T-cell (primary cell): Measurements from ENCODE around the gene SLC25A26. TPM values are rescaled to one million over a fixed set of nuclear protein-coding genes. Genes with fewer than 3 reads are reported as not detected.

Experiments used
- ATAC-seq, 4 experiments: fragments of 200-7000 bp in 3 of 4; fragments of 150-1000 bp in 1 of 4; cut with Tn5 transposase; replicated peaks in 1 of 4; 1 replicate in 3 of 4; 2 replicates in 1 of 4; pipeline ENCODE4 v1.10.0; 2021; ENCODE audit warnings: moderate library complexity in 3 of 4, mild to moderate bottlenecking in 2 of 4, moderate number of reproducible peaks in 1 of 4
- CTCF ChIA-PET, 2 donors: fragments of 300-600 bp; sonication (Branson Sonifier 250); formaldehyde crosslinking; loops; one replicate each; lab custom pipeline; 2022; ENCODE audit warnings: antibody characterized with exemption in 2 of 2; lab: Charles Lee
- POLR2A ChIA-PET, 2 donors: fragments of 300-600 bp; sonication (Branson Sonifier 250); formaldehyde crosslinking; loops; one replicate each; lab custom pipeline; 2022; ENCODE audit warnings: antibody characterized with exemption in 2 of 2; lab: Charles Lee
- DNase-seq, 35 experiments: peaks; one replicate each; pipeline versions ENCODE4 v3.0.0 to v3.0.0-alpha.2; 2013 to 2023
- H3K27ac ChIP-seq: one replicate; pipeline ENCODE4 v1.5.1; 2013; ENCODE audit warnings: low read length
- H3K27me3 ChIP-seq, 2 experiments: replicated peaks in 1 of 2; 1 replicate in 1 of 2; 2 replicates in 1 of 2; pipeline versions ENCODE4 v1.6.1 to v1.7.0; 2013; ENCODE audit warnings: low read length in 1 of 2, mixed read lengths in 1 of 2; ENCODE audit not compliant: control insufficient read depth in 2 of 2, insufficient read depth in 2 of 2; ENCODE audit errors: extremely low read depth in 1 of 2
- H3K36me3 ChIP-seq, 2 donors: 1 replicate in 1 of 2; 2 replicates in 1 of 2; pipeline versions ENCODE4 v1.6.1 to v1.7.0; 2013; ENCODE audit warnings: low read length in 1 of 2; ENCODE audit not compliant: control insufficient read depth in 2 of 2, insufficient read depth in 1 of 2; ENCODE audit errors: extremely low read depth in 1 of 2
- H3K4me1 ChIP-seq, 2 experiments: 1 replicate in 1 of 2; 2 replicates in 1 of 2; pipeline versions ENCODE4 v1.6.1 to v1.7.0; 2013; ENCODE audit warnings: low read length in 2 of 2, mixed read lengths in 1 of 2; ENCODE audit not compliant: insufficient read depth in 2 of 2, control insufficient read depth in 1 of 2; ENCODE audit errors: extremely low read depth in 1 of 2
- H3K4me3 ChIP-seq, 2 donors: 1 replicate in 1 of 2; 2 replicates in 1 of 2; pipeline versions ENCODE4 v1.5.1 to v1.7.0; 2013; ENCODE audit warnings: mild to moderate bottlenecking in 2 of 2, low read length in 1 of 2, moderate library complexity in 1 of 2; ENCODE audit not compliant: control insufficient read depth in 1 of 2; ENCODE audit errors: extremely low read depth in 1 of 2
- H3K9me3 ChIP-seq: 2 replicates; pipeline ENCODE4 v1.7.0; 2013
- H3K27ac Mint-ChIP-seq, 2 donors: one replicate each; pipeline ENCODE4 v1.8.0; 2020 to 2021; ENCODE audit warnings: mild to moderate bottlenecking in 2 of 2, mixed read lengths in 2 of 2
- H3K27me3 Mint-ChIP-seq, 2 donors: one replicate each; pipeline ENCODE4 v1.8.0; 2021 to 2022; ENCODE audit warnings: mixed read lengths in 2 of 2
- H3K36me3 Mint-ChIP-seq: one replicate; pipeline ENCODE4 v1.8.0; 2021; ENCODE audit warnings: mixed read lengths
- H3K4me1 Mint-ChIP-seq, 3 donors: one replicate each; pipeline ENCODE4 v1.8.0; 2020 to 2022; ENCODE audit warnings: mixed read lengths in 3 of 3, mild to moderate bottlenecking in 1 of 3
- H3K4me3 Mint-ChIP-seq, 3 donors: one replicate each; pipeline ENCODE4 v1.8.0; 2020 to 2022; ENCODE audit warnings: mild to moderate bottlenecking in 3 of 3, mixed read lengths in 3 of 3, moderate library complexity in 3 of 3
- H3K9me3 Mint-ChIP-seq, 3 donors: one replicate each; pipeline ENCODE4 v1.8.0; 2020 to 2022; ENCODE audit warnings: mixed read lengths in 3 of 3
- WGBS: methylation state at CpG from one replicate; pipeline ENCODE4 v1.1.5; 2013; ENCODE audit warnings: missing lambda C conversion rate; ENCODE audit not compliant: insufficient coverage; 5-methylcytosine and 5-hydroxymethylcytosine counted together
- total RNA-seq, 35 experiments: library from RNA in 6 of 35; stranded (reverse) in 6 of 35; fragments of 120-200 nt in 1 of 35; gene quantifications; one replicate each; pipeline versions ENCODE4 v1.2.1 to v1.2.4 and lab custom pipeline; 2013 to 2026

Gene SLC25A26
- total RNA-seq, 5 donors from 2014 or later (not counting 1 experiment from before 2014, with no cell fraction given): 16.6 to 26.9 (median 23.5) TPM

DNA sequence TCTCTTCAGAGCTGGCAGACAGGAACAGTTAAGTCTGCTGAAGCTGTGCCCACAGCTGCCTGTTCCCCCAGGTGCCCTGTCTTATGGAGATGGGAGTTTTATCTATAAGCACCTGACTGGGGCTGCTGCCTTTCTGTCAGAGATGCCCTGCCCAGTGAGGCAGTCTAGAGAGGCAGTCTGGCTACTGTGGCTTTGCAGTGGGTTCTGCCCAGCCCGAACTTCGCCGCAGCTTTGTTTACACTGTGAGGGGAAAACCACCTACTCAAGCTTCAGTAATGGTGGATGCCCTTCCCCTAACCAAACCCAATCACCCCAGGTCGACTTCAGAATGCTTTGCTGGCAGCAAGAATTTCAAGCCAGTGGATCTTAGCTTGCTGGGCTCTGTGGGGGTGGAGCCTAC lies 91.2 kb downstream of the SLC25A26 start:
- 80% methylated on average over 1 of the region's 4 CpGs for WGBS
- H3K4me1 Mint-ChIP-seq: peaks cover 36 to 44% (median 37%) of the 10 kb centered on the region in 3 donors
- DNase-seq: peak in 32 of 35 experiments; percentile 10 to 67 (median 35)
- H3K27me3 Mint-ChIP-seq: no peaks in the 10 kb centered on the region
- H3K27me3 ChIP-seq: no peaks in the 10 kb centered on the region
- no peak overlapping the region for H3K4me3 Mint-ChIP-seq
- H3K27ac Mint-ChIP-seq: no peak overlapping the region
- peaks cover 33% of the 10 kb centered on the region for H3K36me3 Mint-ChIP-seq
- peaks cover 9 to 17% (median 11%) of the 10 kb centered on the region in 3 donors for H3K9me3 Mint-ChIP-seq
- no peak overlapping the region for H3K4me3 ChIP-seq
- peak overlapping the region; percentile 59 for H3K27ac ChIP-seq
- CTCF ChIA-PET: interaction anchor here in 1 of 2 donors (0.8 to 2.0 kb wide), 4 partner anchors 9 to 96 kb away, joined by 3 to 7 read pairs (median 4); no protein-coding TSS in a partner anchor
- peaks cover 0 to 18% of the 10 kb centered on the region in 2 experiments for H3K4me1 ChIP-seq
- H3K36me3 ChIP-seq: no peaks in the 10 kb centered on the region
- ATAC-seq: peak in 3 of 4 experiments; percentile 60 to 77 (median 71)
- POLR2A ChIA-PET: interaction anchor here in 1 of 2 donors (0.6 kb wide), 1 partner anchor 81 kb away, joined by 3 read pairs; no protein-coding TSS in a partner anchor
- peaks cover 2% of the 10 kb centered on the region for H3K9me3 ChIP-seq

DNA sequence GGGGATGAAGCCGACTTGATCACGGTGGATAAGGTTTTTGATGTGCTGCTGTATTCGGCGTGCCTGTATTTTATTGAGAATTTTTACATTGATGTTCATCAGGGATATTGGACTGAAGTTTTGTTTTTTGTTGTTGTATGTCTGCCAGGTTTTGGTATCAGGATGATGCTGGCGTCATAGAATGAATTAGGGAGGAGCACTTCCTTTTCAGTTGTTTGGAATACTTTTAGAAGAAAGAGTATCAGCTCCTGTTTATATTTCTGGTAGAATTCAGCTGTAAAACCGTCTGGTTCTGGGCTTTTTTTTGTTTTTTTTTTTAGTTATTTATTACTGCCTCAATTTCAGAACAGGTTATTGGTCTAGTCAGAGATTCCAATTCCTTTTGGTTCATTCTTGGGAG lies 93.7 kb downstream of the SLC25A26 start:
- no peak overlapping the region for H3K27ac Mint-ChIP-seq
- H3K4me1 Mint-ChIP-seq: peaks cover 39 to 48% (median 43%) of the 10 kb centered on the region in 3 donors
- H3K36me3 Mint-ChIP-seq: peaks cover 34% of the 10 kb centered on the region
- DNase-seq: no peak
- Histone ChIP-seq H3K4me3 (no peak overlapping the region), H3K36me3 (peaks cover 0 to 4% of the 10 kb centered on the region in 2 donors), H3K9me3 (peaks cover 2% of the 10 kb centered on the region), H3K27me3 (no peaks in the 10 kb centered on the region), H3K4me1 (peaks cover 0 to 27% of the 10 kb centered on the region in 2 experiments), H3K27ac (no peak overlapping the region)
- H3K9me3 Mint-ChIP-seq: peaks cover 6 to 17% (median 9%) of the 10 kb centered on the region in 3 donors
- ChIA-PET POLR2A (interaction anchor here in 1 of 2 donors (0.6 kb wide), 1 partner anchor 9 kb away, joined by 6 read pairs; no protein-coding TSS in a partner anchor), CTCF (interaction anchor here in 1 of 2 donors (1.0 kb wide), 1 partner anchor 12 kb away, joined by 4 read pairs; no protein-coding TSS in a partner anchor)
- ATAC-seq: no peak
- H3K27me3 Mint-ChIP-seq: no peaks in the 10 kb centered on the region
- H3K4me3 Mint-ChIP-seq: no peak overlapping the region
- 100% methylated on average over 4 of the region's 6 CpGs for WGBS

DNA sequence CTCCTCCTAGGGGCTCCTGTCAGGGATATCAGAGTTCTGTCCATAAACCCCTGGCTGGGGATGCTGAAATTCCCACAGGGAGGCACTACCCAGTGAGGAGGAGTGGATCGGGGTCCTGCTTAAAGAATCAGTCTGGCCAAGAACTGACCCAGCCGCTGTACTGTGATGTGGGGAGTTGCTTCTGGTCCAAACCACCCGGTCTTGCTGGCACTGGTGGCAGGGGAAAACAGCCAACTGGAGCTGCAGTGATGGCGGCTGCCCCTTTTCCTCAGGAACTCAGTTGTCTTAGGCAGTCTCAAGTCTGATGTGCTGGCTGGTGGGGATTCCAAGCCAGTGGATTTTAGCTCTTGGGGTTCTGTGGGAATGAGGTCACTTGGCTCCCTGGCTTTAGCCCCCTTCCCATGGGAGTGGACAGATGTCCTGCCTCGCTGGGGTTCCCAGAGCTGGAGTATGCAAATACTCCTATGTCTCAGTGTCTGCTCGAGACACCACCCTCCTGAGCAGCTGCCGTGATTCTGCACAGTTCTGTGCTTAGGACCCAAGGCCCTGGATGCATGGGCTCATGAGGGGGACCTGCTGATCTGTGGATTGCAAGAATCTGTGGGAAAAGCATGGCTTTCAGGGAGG lies 97.1 kb downstream of the SLC25A26 start:
- Mint-ChIP-seq H3K9me3 (peaks cover 6 to 14% (median 7%) of the 10 kb centered on the region in 3 donors), H3K4me3 (no peak overlapping the region), H3K27ac (no peak overlapping the region), H3K27me3 (no peaks in the 10 kb centered on the region), H3K4me1 (peaks cover 47 to 50% (median 48%) of the 10 kb centered on the region in 3 donors), H3K36me3 (peaks cover 49% of the 10 kb centered on the region)
- Histone ChIP-seq H3K9me3 (peaks cover 2% of the 10 kb centered on the region), H3K4me1 (peaks cover 0 to 12% of the 10 kb centered on the region in 2 experiments), H3K4me3 (no peak overlapping the region), H3K27me3 (no peaks in the 10 kb centered on the region), H3K36me3 (peaks cover 0 to 4% of the 10 kb centered on the region in 2 donors), H3K27ac (no peak overlapping the region)
- DNase-seq: no peak
- no peak for ATAC-seq
- 97% methylated on average over 6 of the region's 7 CpGs for WGBS
- ChIA-PET CTCF (no interaction called here), POLR2A (interaction anchor here in 1 of 2 donors (0.7 kb wide), 1 partner anchor 36 kb away, joined by 3 read pairs; no protein-coding TSS in a partner anchor)

DNA sequence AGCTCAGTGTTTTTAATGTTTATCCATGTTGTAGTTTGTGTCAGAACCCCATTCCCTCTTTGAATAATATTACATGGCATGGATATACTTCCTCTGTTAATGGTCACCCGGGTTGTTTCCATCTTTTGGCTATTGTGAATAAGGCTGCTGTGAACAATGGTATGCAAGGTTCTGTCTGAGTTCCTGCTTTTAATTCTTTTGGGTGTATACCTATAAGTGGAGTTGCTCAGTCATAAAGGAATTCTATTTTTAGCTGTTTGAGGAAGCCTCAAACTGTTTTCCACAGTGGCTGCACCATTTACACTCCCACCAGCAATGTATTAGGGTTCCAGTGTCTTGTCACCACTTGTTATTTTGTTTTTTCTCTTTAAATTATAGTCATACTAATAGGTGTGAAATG lies 99.6 kb downstream of the SLC25A26 start:
- Histone ChIP-seq H3K27me3 (no peaks in the 10 kb centered on the region), H3K9me3 (peaks cover 1% of the 10 kb centered on the region), H3K4me3 (no peak overlapping the region), H3K27ac (no peak overlapping the region), H3K36me3 (peaks cover 0 to 4% of the 10 kb centered on the region in 2 donors), H3K4me1 (peaks cover 0 to 12% of the 10 kb centered on the region in 2 experiments)
- H3K36me3 Mint-ChIP-seq: peaks cover 37% of the 10 kb centered on the region
- ChIA-PET CTCF (no interaction called here), POLR2A (interaction anchor here in 1 of 2 donors (0.6 kb wide), 1 partner anchor 1187 kb away, joined by 5 read pairs; no protein-coding TSS in a partner anchor)
- peaks cover 27 to 39% (median 33%) of the 10 kb centered on the region in 3 donors for H3K4me1 Mint-ChIP-seq
- no peak for ATAC-seq
- peaks cover under 1 to 6% (median under 1%) of the 10 kb centered on the region in 3 donors for H3K9me3 Mint-ChIP-seq
- WGBS: no CpG with 5 or more reads among the region's 1 CpG
- H3K4me3 Mint-ChIP-seq: no peak overlapping the region
- H3K27ac Mint-ChIP-seq: no peak overlapping the region
- H3K27me3 Mint-ChIP-seq: no peaks in the 10 kb centered on the region
- DNase-seq: no peak

DNA sequence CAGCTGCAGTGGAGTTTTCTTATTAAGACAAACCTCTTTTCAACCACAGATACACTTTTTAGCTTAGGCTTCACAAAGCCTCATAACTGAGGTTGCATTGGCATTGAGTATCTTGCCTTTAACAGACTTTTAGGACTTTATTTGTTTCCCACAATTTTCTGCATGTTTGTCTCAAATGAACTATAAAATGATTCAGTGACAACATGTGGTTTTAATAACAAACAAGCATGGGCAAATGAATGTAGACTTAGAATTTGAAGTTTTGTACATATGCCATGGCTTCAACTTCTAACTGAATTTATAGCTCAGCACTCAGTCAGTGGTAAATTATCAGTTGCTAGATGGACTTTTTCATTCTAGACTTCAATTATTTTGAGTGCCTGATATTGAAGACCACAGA lies 101.6 kb downstream of the SLC25A26 start:
- H3K27ac Mint-ChIP-seq: no peak overlapping the region
- CTCF ChIA-PET: no interaction called here
- H3K9me3 Mint-ChIP-seq: no peaks in the 10 kb centered on the region

DNA sequence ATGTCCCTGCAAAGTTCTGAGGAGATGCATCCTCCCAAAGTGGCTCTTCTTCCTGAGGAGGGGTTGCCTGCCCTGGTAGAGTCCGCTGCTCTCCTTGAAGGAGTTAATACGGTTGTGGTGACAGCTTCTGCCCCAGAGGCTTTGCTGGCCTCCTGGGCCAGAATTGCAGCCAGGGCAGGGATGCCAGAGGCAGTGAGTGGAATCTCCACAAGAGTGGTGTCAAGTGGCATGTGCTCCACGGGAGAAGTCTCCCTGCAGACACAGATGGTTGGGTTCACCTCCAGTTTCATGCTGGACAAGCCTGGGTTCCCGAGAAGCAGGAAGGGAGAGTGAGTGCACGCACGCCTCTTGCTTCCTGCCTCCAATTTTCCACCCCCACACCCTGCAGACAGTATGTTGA lies 105.5 kb downstream of the SLC25A26 start:
- H3K4me3 ChIP-seq: no peak overlapping the region
- peaks cover 23% of the 10 kb centered on the region for H3K36me3 Mint-ChIP-seq
- no peak for ATAC-seq
- no peak overlapping the region for H3K27ac Mint-ChIP-seq
- H3K9me3 ChIP-seq: no peaks in the 10 kb centered on the region
- H3K27ac ChIP-seq: no peak overlapping the region
- no peak for DNase-seq
- peaks cover 27 to 31% (median 28%) of the 10 kb centered on the region in 3 donors for H3K4me1 Mint-ChIP-seq
- H3K27me3 ChIP-seq: no peaks in the 10 kb centered on the region
- no peaks in the 10 kb centered on the region for H3K27me3 Mint-ChIP-seq
- H3K9me3 Mint-ChIP-seq: no peaks in the 10 kb centered on the region
- CTCF ChIA-PET: no interaction called here
- POLR2A ChIA-PET: no interaction called here
- no peak overlapping the region for H3K4me3 Mint-ChIP-seq
- H3K4me1 ChIP-seq: no peaks in the 10 kb centered on the region
- no peaks in the 10 kb centered on the region for H3K36me3 ChIP-seq
- 84% methylated on average over 6 of the region's 6 CpGs for WGBS

More for the DNA sequence above, 101.6 kb downstream of the SLC25A26 start:
- Histone ChIP-seq H3K36me3 (peaks cover 0 to 4% of the 10 kb centered on the region in 2 donors), H3K4me3 (no peak overlapping the region), H3K9me3 (no peaks in the 10 kb centered on the region), H3K27ac (no peak overlapping the region), H3K4me1 (peaks cover 0 to 9% of the 10 kb centered on the region in 2 experiments), H3K27me3 (no peaks in the 10 kb centered on the region)
- Mint-ChIP-seq H3K4me1 (peaks cover 26 to 33% (median 32%) of the 10 kb centered on the region in 3 donors), H3K4me3 (no peak overlapping the region), H3K27me3 (no peaks in the 10 kb centered on the region), H3K36me3 (peaks cover 29% of the 10 kb centered on the region)
- no peak for ATAC-seq
- POLR2A ChIA-PET: no interaction called here
- DNase-seq: no peak
